Cardiac fibroblast (primary cell): ENCODE measurements around the gene SYT13.

Source experiments
- DNase-seq, 2 donors: peaks; one replicate each; pipeline versions ENCODE4 v3.0.0 to v3.0.0-alpha.2; 2010; ENCODE audit warnings: low read depth in 2 of 2
- H3K4me3 ChIP-seq, 2 donors: replicated peaks in 1 of 2; 1 replicate in 1 of 2; 2 replicates in 1 of 2; pipeline ENCODE4 v1.5.1; 2011; ENCODE audit warnings: low read depth in 2 of 2, low read length in 2 of 2, mild to moderate bottlenecking in 2 of 2, moderate library complexity in 1 of 2
- CTCF ChIP-seq: IDR thresholded peaks from one replicate; pipeline ENCODE4 v1.5.1; 2011; ENCODE audit warnings: low read depth, mild to moderate bottlenecking, low read length, inconsistent platforms

The SYT13 gene

GRCh38 chr11:45313171-45313865, 27.2 kb upstream of the SYT13 start:
- TF ChIP-seq CTCF: no peak
- DNase-seq: no peak
- no peak overlapping the region for H3K4me3 ChIP-seq

GRCh38 chr11:45305874-45306623, 19.9 kb upstream of the SYT13 start:
- no peak overlapping the region for H3K4me3 ChIP-seq
- TF ChIP-seq CTCF: no peak
- no peak for DNase-seq

- H3K4me3 ChIP-seq: no peak overlapping the region
- no peak for DNase-seq
- no peak for TF ChIP-seq CTCF
Measured at GRCh38 chr11:45304992-45305335, 18.8 kb upstream of the SYT13 start.

- TF ChIP-seq CTCF: no peak
- DNase-seq: no peak
- H3K4me3 ChIP-seq: no peak overlapping the region
Measured at GRCh38 chr11:45304111-45304991, 18.2 kb upstream of the SYT13 start.

GRCh38 chr11:45303316-45303715, 17.2 kb upstream of the SYT13 start:
- no peak for TF ChIP-seq CTCF
- H3K4me3 ChIP-seq: no peak overlapping the region
- DNase-seq: no peak

GRCh38 chr11:45301537-45302246, 15.6 kb upstream of the SYT13 start:
- no peak overlapping the region for H3K4me3 ChIP-seq
- no peak for TF ChIP-seq CTCF
- DNase-seq: no peak
